Vagina (tissue), 2 donors: Measurements from ENCODE around the gene UNC5CL. TPM values are rescaled to one million over a fixed set of nuclear protein-coding genes. Genes with fewer than 3 reads are reported as not detected.
"Not testable (repeated sequence)": the region's sequence is repeated elsewhere in the genome, so short reads cannot be mapped to it uniquely, and the experiment has no call there.

ENCODE experiments used
- DNase-seq, 2 donors: peaks; one replicate each; pipeline ENCODE4 v3.0.0-alpha.2; 2017; ENCODE audit errors: extremely low spot score in 2 of 2
- H3K27ac ChIP-seq: fragments of 200-600 bp; sonication (generic); one replicate; pipeline ENCODE4 v1.5.1; 2019
- H3K27me3 ChIP-seq: fragments of 200-600 bp; sonication (generic); one replicate; pipeline ENCODE4 v1.5.1; 2019
- H3K36me3 ChIP-seq, 2 donors: fragments of 200-600 bp; sonication (generic); one replicate each; pipeline ENCODE4 v1.5.1; 2017 to 2019
- H3K4me1 ChIP-seq: fragments of 200-600 bp; sonication (generic); one replicate; pipeline ENCODE4 v1.5.1; 2019
- H3K4me3 ChIP-seq, 2 donors: fragments of 200-600 bp; sonication (generic); 1 replicate in 1 of 2; 2 replicates in 1 of 2; pipeline ENCODE4 v1.5.1; 2016 to 2019
- H3K9me3 ChIP-seq: fragments of 200-600 bp; sonication (generic); one replicate; pipeline ENCODE4 v1.5.1; 2019
- CTCF ChIP-seq, 3 experiments: fragments of 450-650 bp in 2 of 3; fragments of 200-600 bp in 1 of 3; sonication (generic) in 1 of 3; IDR thresholded peaks; one replicate each; pipeline ENCODE4 v1.5.1; 2017 to 2019; ENCODE audit warnings: antibody characterized with exemption in 3 of 3, mild to moderate bottlenecking in 2 of 3, moderate library complexity in 2 of 3
- POLR2A ChIP-seq, 2 donors: fragments of 450-650 bp; IDR thresholded peaks; one replicate each; pipeline ENCODE4 v1.6.1; 2017; ENCODE audit warnings: antibody characterized with exemption in 2 of 2, mild to moderate bottlenecking in 2 of 2, moderate library complexity in 2 of 2
- POLR2AphosphoS5 ChIP-seq, 2 donors: sonication (generic); formaldehyde crosslinking; IDR thresholded peaks; one replicate each; pipeline ENCODE4 v1.9.0; 2017; ENCODE audit warnings: antibody characterized with exemption in 2 of 2, mild to moderate bottlenecking in 2 of 2, low read depth in 1 of 2; ENCODE audit not compliant: insufficient read depth in 1 of 2
- intact Hi-C: fragments of 100-400 bp; cut with DNase I; formaldehyde crosslinking; loops from one replicate; pipeline ENCODE4 v1.15.1; 2023
- total RNA-seq: library from RNA; depleted of rRNA; stranded (reverse); fragments of >200 nt; gene quantifications from one replicate; pipeline ENCODE4 v1.2.3, GENCODE V29; 2016

UNC5CL gene
- total RNA-seq, 1 donor from 2014 or later: 0.25 TPM

GRCh38 chr6:41006217-41006616 is 32.8 kb downstream of the UNC5CL start:
- H3K4me1 ChIP-seq, DNase-seq, intact Hi-C loops, H3K27ac ChIP-seq, H3K4me3 ChIP-seq, H3K9me3 ChIP-seq, H3K27me3 ChIP-seq, H3K36me3 ChIP-seq: not testable (repeated sequence)
- peak; percentile 32 to 61 (median 35) for TF ChIP-seq CTCF (IDR thresholded peaks at IDR 0.05)

- TF ChIP-seq POLR2AphosphoS5 (IDR thresholded peaks at IDR 0.05; ENCODE audit: insufficient read depth in 1 of 2, low read depth in 1 of 2) (no peak), CTCF (IDR thresholded peaks at IDR 0.05) (no peak), POLR2A (IDR thresholded peaks at IDR 0.05) (no peak)
- Histone ChIP-seq H3K4me3 (no peak overlapping the region), H3K27ac (no peak overlapping the region), H3K9me3 (no peaks in the 10 kb centered on the region), H3K27me3 (no peaks in the 10 kb centered on the region), H3K4me1 (no peaks in the 10 kb centered on the region), H3K36me3 (no peaks in the 10 kb centered on the region)
- no peak for DNase-seq
- intact Hi-C loops: no loop called here
Observed at GRCh38 chr6:41002168-41002567, 36.9 kb downstream of the UNC5CL start.

- H3K4me1 ChIP-seq: no peaks in the 10 kb centered on the region
- H3K27me3 ChIP-seq: no peaks in the 10 kb centered on the region
- no peak overlapping the region for H3K27ac ChIP-seq
- no peak for TF ChIP-seq POLR2AphosphoS5 (IDR thresholded peaks at IDR 0.05; ENCODE audit: insufficient read depth in 1 of 2, low read depth in 1 of 2)
- TF ChIP-seq CTCF (IDR thresholded peaks at IDR 0.05): no peak
- TF ChIP-seq POLR2A (IDR thresholded peaks at IDR 0.05): no peak
- H3K36me3 ChIP-seq: no peaks in the 10 kb centered on the region
- DNase-seq: peak in 1 of 2 donors; percentile 78
- H3K9me3 ChIP-seq: no peaks in the 10 kb centered on the region
- H3K4me3 ChIP-seq: no peak overlapping the region
- intact Hi-C loops: no loop called here
Observed at GRCh38 chr6:41000248-41000647, 38.8 kb downstream of the UNC5CL start.

GRCh38 chr6:40999569-40999968 is 39.5 kb downstream of the UNC5CL start:
- Histone ChIP-seq H3K36me3 (no peaks in the 10 kb centered on the region), H3K4me3 (no peak overlapping the region), H3K4me1 (no peaks in the 10 kb centered on the region), H3K9me3 (no peaks in the 10 kb centered on the region), H3K27ac (no peak overlapping the region), H3K27me3 (no peaks in the 10 kb centered on the region)
- intact Hi-C loops: no loop called here
- TF ChIP-seq CTCF (IDR thresholded peaks at IDR 0.05) (peak in 1 of 3 experiments; percentile 10), POLR2AphosphoS5 (IDR thresholded peaks at IDR 0.05; ENCODE audit: insufficient read depth in 1 of 2, low read depth in 1 of 2) (no peak), POLR2A (IDR thresholded peaks at IDR 0.05) (no peak)
- DNase-seq: peak in 1 of 2 donors; percentile 72

- Histone ChIP-seq H3K9me3 (no peaks in the 10 kb centered on the region), H3K4me3 (no peak overlapping the region), H3K4me1 (no peaks in the 10 kb centered on the region), H3K36me3 (no peaks in the 10 kb centered on the region), H3K27ac (no peak overlapping the region), H3K27me3 (no peaks in the 10 kb centered on the region)
- intact Hi-C loops: no loop called here
- DNase-seq: no peak
- TF ChIP-seq POLR2AphosphoS5 (IDR thresholded peaks at IDR 0.05; ENCODE audit: insufficient read depth in 1 of 2, low read depth in 1 of 2) (no peak), POLR2A (IDR thresholded peaks at IDR 0.05) (no peak), CTCF (IDR thresholded peaks at IDR 0.05) (no peak)
Observed at GRCh38 chr6:40998661-40999060, 40.4 kb downstream of the UNC5CL start.
